GM23248 (cell line): Measurements from ENCODE around the gene MTCL3.

Experiments used
- DNase-seq: peaks from one replicate; pipeline ENCODE4 v3.0.0-alpha.2; 2015
- H2AFZ ChIP-seq: fragments of 200-600 bp; sonication (generic); 2 replicates; pipeline ENCODE4 v1.6.1; 2016; ENCODE audit warnings: antibody characterized with exemption
- H3F3A ChIP-seq: fragments of 200-600 bp; sonication (generic); 2 replicates; pipeline ENCODE4 v1.6.1; 2016; ENCODE audit warnings: mild to moderate bottlenecking, antibody characterized with exemption, mixed run types; ENCODE audit not compliant: insufficient read depth
- H3K27ac ChIP-seq: fragments of 200-600 bp; sonication (generic); 2 replicates; pipeline ENCODE4 v1.5.1; 2016; ENCODE audit warnings: mild to moderate bottlenecking
- H3K27me3 ChIP-seq: fragments of 200-600 bp; sonication (generic); replicated peaks from 2 replicates; pipeline ENCODE4 v1.6.1; 2016; ENCODE audit warnings: mild to moderate bottlenecking; ENCODE audit not compliant: insufficient read depth
- H3K36me3 ChIP-seq: fragments of 200-600 bp; sonication (generic); 2 replicates; pipeline ENCODE4 v1.6.1; 2016; ENCODE audit warnings: low read depth, mild to moderate bottlenecking
- H3K4me1 ChIP-seq: fragments of 200-600 bp; sonication (generic); 2 replicates; pipeline ENCODE4 v1.6.1; 2016; ENCODE audit warnings: mild to moderate bottlenecking; ENCODE audit not compliant: insufficient read depth
- H3K4me2 ChIP-seq: fragments of 200-600 bp; sonication (generic); one replicate; pipeline ENCODE4 v1.6.1; 2016; ENCODE audit warnings: mild to moderate bottlenecking; ENCODE audit not compliant: unreplicated experiment
- H3K4me3 ChIP-seq: fragments of 200-600 bp; sonication (generic); 2 replicates; pipeline ENCODE4 v1.5.1; 2016; ENCODE audit warnings: mild to moderate bottlenecking
- H3K79me2 ChIP-seq: fragments of 200-600 bp; sonication (generic); 2 replicates; pipeline ENCODE4 v1.6.1; 2016; ENCODE audit warnings: mild to moderate bottlenecking; ENCODE audit not compliant: insufficient read depth
- H3K9ac ChIP-seq: fragments of 200-600 bp; sonication (generic); 2 replicates; pipeline ENCODE4 v1.6.1; 2016; ENCODE audit warnings: mild to moderate bottlenecking
- H3K9me2 ChIP-seq: fragments of 200-600 bp; sonication (generic); 2 replicates; pipeline ENCODE4 v1.6.1; 2016; ENCODE audit warnings: mixed run types, mild to moderate bottlenecking, moderate library complexity; ENCODE audit not compliant: insufficient read depth
- H3K9me3 ChIP-seq: fragments of 200-600 bp; sonication (generic); one replicate; pipeline ENCODE4 v1.6.1; 2017; ENCODE audit warnings: low read depth
- H4K20me1 ChIP-seq: fragments of 200-600 bp; sonication (generic); 2 replicates; pipeline ENCODE4 v1.6.0; 2016; ENCODE audit not compliant: insufficient read depth
- EZH2 ChIP-seq: fragments of 200-600 bp; sonication (generic); IDR thresholded peaks from 2 replicates; pipeline ENCODE4 v1.6.1; 2018; ENCODE audit warnings: antibody characterized with exemption, mild to moderate bottlenecking; ENCODE audit not compliant: insufficient read depth, poor library complexity, severe bottlenecking
- EZH2phosphoT487 ChIP-seq: fragments of 200-600 bp; sonication (generic); IDR thresholded peaks from 2 replicates; pipeline ENCODE4 v1.6.1; 2018; ENCODE audit warnings: antibody characterized with exemption, moderate library complexity, mild to moderate bottlenecking, low read depth; ENCODE audit not compliant: insufficient read depth
- WGBS, 2 experiments: methylation state at CpG; one replicate each; pipeline ENCODE4 v1.1.6; 2015 to 2017; ENCODE audit warnings: low lambda C conversion rate in 2 of 2, low coverage in 1 of 2; ENCODE audit errors: missing lambda C conversion rate in 2 of 2; 5-methylcytosine and 5-hydroxymethylcytosine counted together
- in situ Hi-C: fragments of 300-500 bp; cut with MboI; formaldehyde crosslinking; loops from 2 replicates; pipeline ENCODE4 v1.15.0; 2020

The MTCL3 gene

GRCh38 chr6:127458222-127458621 is 60.9 kb downstream of the MTCL3 start:
- Histone ChIP-seq H3K4me2 (peak overlapping the region; percentile 70), H3K79me2 (no peaks in the 10 kb centered on the region), H3K36me3 (no peaks in the 10 kb centered on the region), H3K27ac (peak overlapping the region; percentile 67), H4K20me1 (no peaks in the 10 kb centered on the region), H3F3A (peaks cover 25% of the 10 kb centered on the region), H3K27me3 (no peaks in the 10 kb centered on the region), H3K9ac (no peak overlapping the region), H3K9me3 (no peaks in the 10 kb centered on the region), H3K9me2 (no peaks in the 10 kb centered on the region), H3K4me3 (peak overlapping the region; percentile 32), H2AFZ (peak overlapping the region; percentile 64), H3K4me1 (peaks cover 26% of the 10 kb centered on the region)
- in situ Hi-C loops, result no loop called here
- TF ChIP-seq EZH2phosphoT487 (no peak), EZH2 (no peak)
- peak; percentile 12 for DNase-seq
- WGBS, 2 experiments, result 21 to 28% methylated on average over 3 of the region's 3 CpGs

DNA sequence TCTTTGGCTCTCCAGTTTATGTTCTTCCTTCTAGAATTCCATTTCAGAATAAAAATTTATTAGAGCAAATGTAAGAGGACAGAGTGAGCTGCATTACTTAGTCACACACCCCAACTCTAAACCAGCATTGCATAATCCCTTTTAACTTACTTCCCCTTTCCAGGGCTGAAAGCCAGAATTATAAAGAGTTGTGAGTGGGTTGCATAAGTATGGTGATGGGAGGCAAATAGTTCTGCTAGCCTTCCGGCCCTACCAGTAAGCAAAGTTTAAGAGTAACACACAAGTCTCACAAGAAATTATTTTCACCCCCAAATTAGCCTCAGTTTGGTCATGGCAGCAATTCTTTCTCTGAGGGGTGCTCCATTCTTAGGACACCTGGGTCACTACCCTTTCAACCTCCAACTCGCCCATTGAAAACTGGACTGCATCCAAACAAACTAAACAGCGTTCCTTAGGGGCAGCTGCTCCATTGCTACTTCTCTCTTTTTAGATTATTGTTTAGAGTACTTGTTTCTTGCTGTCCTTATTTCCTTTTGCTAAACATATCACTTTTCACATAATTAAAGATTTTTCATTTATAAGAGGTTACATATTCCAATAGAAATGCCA is 61.6 kb downstream of the MTCL3 start:
- Histone ChIP-seq H3K36me3 (no peaks in the 10 kb centered on the region), H3K4me2 (peak overlapping the region; percentile 70), H3K9me3 (no peaks in the 10 kb centered on the region), H3F3A (peaks cover 19% of the 10 kb centered on the region), H3K4me1 (peaks cover 25% of the 10 kb centered on the region), H2AFZ (peak overlapping the region; percentile 27; the same call in 1 of the 2 replicates), H3K9ac (peak overlapping the region; percentile 23; the same call in 1 of the 2 replicates), H3K4me3 (peak overlapping the region; percentile 40), H3K27ac (peak overlapping the region; percentile 35), H3K27me3 (no peaks in the 10 kb centered on the region), H3K79me2 (no peaks in the 10 kb centered on the region), H4K20me1 (no peaks in the 10 kb centered on the region), H3K9me2 (no peaks in the 10 kb centered on the region)
- 38 to 41% methylated on average over 3 of the region's 3 CpGs for WGBS, 2 experiments
- TF ChIP-seq EZH2phosphoT487 (no peak), EZH2 (no peak)
- in situ Hi-C loops, result no loop called here
- peak; percentile 84 for DNase-seq

- H2AFZ ChIP-seq, result no peak overlapping the region
- H3K4me1 ChIP-seq, result peaks cover 25% of the 10 kb centered on the region
- H3K36me3 ChIP-seq, result no peaks in the 10 kb centered on the region
- DNase-seq, result no peak
- no peaks in the 10 kb centered on the region for H3K27me3 ChIP-seq
- TF ChIP-seq EZH2, result no peak
- TF ChIP-seq EZH2phosphoT487, result no peak
- peaks cover 16% of the 10 kb centered on the region for H3F3A ChIP-seq
- no peak overlapping the region for H3K4me2 ChIP-seq
- no peaks in the 10 kb centered on the region for H4K20me1 ChIP-seq
- in situ Hi-C loops, result no loop called here
- no peaks in the 10 kb centered on the region for H3K79me2 ChIP-seq
- no peak overlapping the region for H3K27ac ChIP-seq
- no peaks in the 10 kb centered on the region for H3K9me3 ChIP-seq
- H3K4me3 ChIP-seq, result no peak overlapping the region
- no peaks in the 10 kb centered on the region for H3K9me2 ChIP-seq
- WGBS, 2 experiments, result 81 to 96% methylated on average over 3 of the region's 3 CpGs
- no peak overlapping the region for H3K9ac ChIP-seq
These were observed 62.7 kb downstream of the MTCL3 start for GRCh38 chr6:127456465-127456864.

DNA sequence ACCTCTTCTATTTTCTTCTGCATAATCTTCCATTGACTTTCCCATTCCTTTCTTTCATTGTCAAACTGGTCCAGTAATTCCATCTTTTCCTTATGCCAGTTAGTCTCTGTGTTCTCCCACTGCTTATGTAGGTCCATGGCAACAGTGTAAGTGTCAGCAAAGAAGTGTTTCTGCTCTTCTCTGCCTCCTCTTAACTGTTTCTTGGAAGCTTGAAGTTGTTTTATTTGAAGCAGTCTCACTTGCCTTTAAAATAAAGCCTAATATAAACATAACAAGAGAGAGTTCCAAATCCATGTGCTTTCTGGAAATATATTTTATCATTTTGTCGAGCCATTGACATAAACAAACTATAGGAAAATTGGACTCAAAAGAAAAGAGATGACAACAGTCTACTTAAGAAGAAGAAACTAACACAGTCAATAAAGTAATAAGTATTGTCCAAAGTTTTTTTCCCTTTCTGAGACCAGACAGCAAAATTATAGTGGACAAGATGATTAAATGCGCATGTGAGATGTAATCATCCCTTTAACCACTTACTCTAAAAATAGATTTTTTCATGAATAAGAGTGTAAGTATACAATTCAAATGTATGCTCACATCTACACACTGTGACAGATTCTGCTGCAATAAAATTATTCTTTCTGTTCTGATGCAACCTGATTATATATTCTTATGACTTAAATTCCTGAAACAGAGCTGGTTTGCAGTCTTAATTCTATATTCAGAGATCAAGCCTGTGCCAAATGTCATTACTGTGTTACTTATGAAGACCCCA is 65.1 kb downstream of the MTCL3 start:
- TF ChIP-seq EZH2phosphoT487, result no peak
- TF ChIP-seq EZH2, result no peak
- Histone ChIP-seq H4K20me1 (no peaks in the 10 kb centered on the region), H3K27me3 (no peaks in the 10 kb centered on the region), H3F3A (peaks cover 14% of the 10 kb centered on the region), H3K9me3 (no peaks in the 10 kb centered on the region), H3K4me3 (no peak overlapping the region), H3K79me2 (no peaks in the 10 kb centered on the region), H3K27ac (no peak overlapping the region), H3K4me2 (no peak overlapping the region), H3K4me1 (peaks cover 22% of the 10 kb centered on the region), H3K9ac (no peak overlapping the region), H2AFZ (no peak overlapping the region), H3K9me2 (no peaks in the 10 kb centered on the region), H3K36me3 (no peaks in the 10 kb centered on the region)
- in situ Hi-C loops, result no loop called here
- DNase-seq, result no peak
- 98% methylated on average over 2 of the region's 2 CpGs for WGBS, 2 experiments
